ENCODE measurements around the gene GDF7.

DNA sequence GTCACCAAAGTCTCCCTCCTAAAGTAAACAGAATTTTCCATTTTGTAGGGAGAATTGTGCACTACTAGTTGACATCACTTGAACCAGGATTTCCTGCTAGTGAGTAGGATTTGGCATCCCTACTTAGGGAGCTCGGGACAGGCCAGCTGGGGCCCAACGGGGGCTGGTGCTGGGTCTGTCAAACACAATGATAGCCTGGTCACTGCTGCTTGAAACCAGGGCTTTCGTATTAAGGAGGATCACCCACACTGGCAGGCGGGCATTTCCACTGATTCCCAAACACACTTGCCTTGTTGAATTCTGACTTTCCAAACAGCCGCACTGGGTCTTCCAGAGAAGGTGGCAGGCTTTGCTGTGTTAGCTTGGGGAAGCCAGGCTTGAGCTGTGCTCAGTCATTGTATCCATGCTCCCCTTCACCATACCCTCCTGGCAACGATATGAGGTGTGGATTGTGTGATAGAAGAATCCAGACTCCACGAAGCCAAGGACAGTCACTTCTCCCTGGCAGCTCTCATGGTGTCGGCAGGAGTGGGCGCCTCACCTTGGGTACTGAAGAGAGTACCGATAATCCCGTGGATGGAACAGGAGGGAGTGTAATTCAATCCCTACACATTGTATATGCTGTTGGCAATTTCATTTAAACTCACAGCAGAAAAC, 7.5 kb downstream of the GDF7 start:
- TF ChIP-seq POLR2AphosphoS5 (IDR thresholded peaks at IDR 0.05) = no peak
- TF ChIP-seq, protein P1, sequence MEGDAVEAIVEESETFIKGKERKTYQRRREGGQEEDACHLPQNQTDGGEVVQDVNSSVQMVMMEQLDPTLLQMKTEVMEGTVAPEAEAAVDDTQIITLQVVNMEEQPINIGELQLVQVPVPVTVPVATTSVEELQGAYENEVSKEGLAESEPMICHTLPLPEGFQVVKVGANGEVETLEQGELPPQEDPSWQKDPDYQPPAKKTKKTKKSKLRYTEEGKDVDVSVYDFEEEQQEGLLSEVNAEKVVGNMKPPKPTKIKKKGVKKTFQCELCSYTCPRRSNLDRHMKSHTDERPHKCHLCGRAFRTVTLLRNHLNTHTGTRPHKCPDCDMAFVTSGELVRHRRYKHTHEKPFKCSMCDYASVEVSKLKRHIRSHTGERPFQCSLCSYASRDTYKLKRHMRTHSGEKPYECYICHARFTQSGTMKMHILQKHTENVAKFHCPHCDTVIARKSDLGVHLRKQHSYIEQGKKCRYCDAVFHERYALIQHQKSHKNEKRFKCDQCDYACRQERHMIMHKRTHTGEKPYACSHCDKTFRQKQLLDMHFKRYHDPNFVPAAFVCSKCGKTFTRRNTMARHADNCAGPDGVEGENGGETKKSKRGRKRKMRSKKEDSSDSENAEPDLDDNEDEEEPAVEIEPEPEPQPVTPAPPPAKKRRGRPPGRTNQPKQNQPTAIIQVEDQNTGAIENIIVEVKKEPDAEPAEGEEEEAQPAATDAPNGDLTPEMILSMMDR (IDR thresholded peaks at IDR 0.05) = no peak
